ENCODE data around the gene GTPBP3. TPM values are rescaled to one million over a fixed set of nuclear protein-coding genes. Genes with fewer than 3 reads are reported as not detected.
A peak's percentile ranks its signal among the peaks of the same experiment; 100 is the strongest.

GTPBP3 gene
- total RNA-seq, 4 donors from 2014 or later = 18.7 to 29.0 (median 25.2) TPM

- TF ChIP-seq CTCF (IDR thresholded peaks at IDR 0.05) (no peak), POLR2A (IDR thresholded peaks at IDR 0.05) (peak in 1 of 2 donors; percentile 11)
- peaks cover 51% of the 10 kb centered on the region for H3K4me1 ChIP-seq
- H3K9me3 ChIP-seq = no peaks in the 10 kb centered on the region
- peak in 1 of 2 donors; percentile 66 for DNase-seq (ENCODE audit: low spot score in 2 of 2)
- WGBS = 93% methylated on average over 45 of the region's 45 CpGs
- no peak overlapping the region for H3K27ac ChIP-seq
- H3K36me3 ChIP-seq = no peaks in the 10 kb centered on the region
- H3K27me3 ChIP-seq = peaks cover 13% of the 10 kb centered on the region
- H3K4me3 ChIP-seq = no peak overlapping the region
Observed at GRCh38 chr19:17332677-17333581, 4.4 kb upstream of the GTPBP3 start.

DNA sequence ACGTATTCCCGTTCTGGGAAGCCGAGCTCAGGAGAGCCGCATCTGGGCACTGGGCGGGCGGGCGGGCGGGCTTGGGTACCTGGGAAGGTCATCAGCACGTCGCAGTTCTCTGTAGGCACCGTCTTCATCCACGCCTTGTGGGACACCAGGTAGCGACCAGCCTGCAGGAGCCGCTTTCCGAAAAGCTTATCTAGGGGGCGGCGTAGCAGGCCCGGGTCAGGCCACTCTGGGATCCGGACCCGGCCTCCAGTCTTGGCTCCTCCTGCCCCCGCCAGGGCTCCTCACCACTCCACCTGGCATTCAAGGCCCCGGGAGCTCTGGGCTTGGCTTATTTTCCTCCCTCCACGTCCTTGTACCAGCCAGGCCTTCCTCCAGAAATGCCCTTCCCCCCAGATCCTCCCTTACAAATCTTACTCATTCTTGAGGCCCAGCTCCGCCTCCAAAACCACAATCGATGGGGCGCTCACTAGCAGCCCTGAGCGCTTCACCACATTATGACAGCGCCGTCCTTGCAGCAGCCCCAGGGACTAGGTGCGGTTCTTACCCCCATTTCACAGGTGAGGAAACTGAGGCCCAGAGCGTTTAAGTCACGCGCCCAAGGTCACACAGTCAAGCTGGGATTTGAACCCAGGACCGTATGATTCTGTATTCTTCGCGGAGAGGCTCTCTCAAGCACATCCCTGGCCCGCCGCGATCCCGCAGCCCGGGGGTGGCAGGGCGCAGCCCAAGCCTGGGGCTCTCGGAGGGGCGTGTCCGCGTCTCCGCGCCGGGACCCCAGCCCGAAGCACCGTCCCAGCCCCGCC lies 3.5 kb upstream of the GTPBP3 start:
- 31% methylated on average over 18 of the region's 52 CpGs for WGBS

GRCh38 chr19:17334414-17335409 lies 2.6 kb upstream of the GTPBP3 start, which contains the start of gene ANO8:
ANO8 (minus strand) TSS chr19:17334855; CDS start chr19:17334670, 185 bp downstream.
- H3K4me1 ChIP-seq = peaks cover 45% of the 10 kb centered on the region
- H3K4me3 ChIP-seq = peak within 1 kb of the TSS; percentile 74
- peak within 1 kb of the TSS; percentile 78 for H3K27ac ChIP-seq
- H3K27me3 ChIP-seq = peaks cover 7% of the 10 kb centered on the region
- 3% methylated on average over 37 of the region's 86 CpGs for WGBS
- no peak for TF ChIP-seq POLR2A (IDR thresholded peaks at IDR 0.05)
- TF ChIP-seq POLR2AphosphoS5 (IDR thresholded peaks at IDR 0.05) = peak in 1 of 3 donors; percentile 51
- no peak for TF ChIP-seq CTCF (IDR thresholded peaks at IDR 0.05)
- no peak for TF ChIP-seq EP300 (IDR thresholded peaks at IDR 0.05)
- H3K9me3 ChIP-seq = no peaks in the 10 kb centered on the region
- H3K36me3 ChIP-seq = no peaks in the 10 kb centered on the region
- peak; percentile 97 for DNase-seq (ENCODE audit: low spot score in 2 of 2)

More for the DNA sequence above, 3.5 kb upstream of the GTPBP3 start:
- H3K27me3 ChIP-seq = peaks cover 13% of the 10 kb centered on the region
- no peaks in the 10 kb centered on the region for H3K36me3 ChIP-seq
- peak overlapping the region; percentile 74 for H3K4me3 ChIP-seq
- TF ChIP-seq EP300 (IDR thresholded peaks at IDR 0.05) = no peak
- peak overlapping the region; percentile 78 for H3K27ac ChIP-seq
- peak in 1 of 2 donors; percentile 76 for DNase-seq (ENCODE audit: low spot score in 2 of 2)
- H3K9me3 ChIP-seq = no peaks in the 10 kb centered on the region
- H3K4me1 ChIP-seq = peaks cover 51% of the 10 kb centered on the region

DNA sequence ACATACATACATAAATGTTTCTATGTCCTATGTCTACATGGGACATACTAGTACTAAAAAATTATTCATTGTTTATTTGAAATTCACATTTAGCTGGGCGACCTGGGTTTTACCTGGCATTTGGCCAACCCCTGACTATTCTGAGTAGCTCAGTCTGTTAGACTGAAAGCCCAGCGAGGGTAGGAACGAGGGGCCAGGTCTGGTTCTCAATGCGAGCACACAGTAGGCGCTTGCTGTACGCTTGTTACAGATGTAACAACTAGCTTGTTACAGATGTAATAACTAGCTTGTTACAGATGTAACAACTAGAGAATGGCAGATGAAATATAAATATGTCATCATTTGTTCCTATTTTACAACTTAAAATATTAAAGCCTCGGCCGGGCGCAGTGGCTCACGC lies 1.8 kb upstream of the GTPBP3 start:
- Histone ChIP-seq H3K4me1 (peaks cover 48% of the 10 kb centered on the region), H3K36me3 (no peaks in the 10 kb centered on the region), H3K9me3 (no peaks in the 10 kb centered on the region), H3K27ac (peak overlapping the region; percentile 19), H3K27me3 (no peaks in the 10 kb centered on the region), H3K4me3 (peak overlapping the region; percentile 74)
- TF ChIP-seq POLR2A (IDR thresholded peaks at IDR 0.05) (no peak), POLR2AphosphoS5 (IDR thresholded peaks at IDR 0.05) (no peak), CTCF (IDR thresholded peaks at IDR 0.05) (no peak), EP300 (IDR thresholded peaks at IDR 0.05) (no peak)
- 59% methylated on average over 10 of the region's 10 CpGs for WGBS
- DNase-seq (ENCODE audit: low spot score in 2 of 2) = no peak
